Thyroid gland (tissue), 4 donors: ENCODE measurements around the gene SPI1.

Experiments
- CTCF ChIP-seq, 6 experiments: fragments of 200-600 bp in 3 of 6; fragments of 450-650 bp in 3 of 6; sonication (generic) in 3 of 6; IDR thresholded peaks; one replicate each; pipeline ENCODE4 v1.5.1; 2016 to 2019; ENCODE audit warnings: antibody characterized with exemption in 6 of 6, mild to moderate bottlenecking in 2 of 6, inconsistent platforms in 1 of 6, moderate library complexity in 1 of 6
- POLR2A ChIP-seq, 2 donors: fragments of 450-650 bp; IDR thresholded peaks; one replicate each; pipeline ENCODE4 v1.6.1; 2017; ENCODE audit warnings: antibody characterized with exemption in 2 of 2, mild to moderate bottlenecking in 2 of 2, moderate library complexity in 1 of 2

DNA sequence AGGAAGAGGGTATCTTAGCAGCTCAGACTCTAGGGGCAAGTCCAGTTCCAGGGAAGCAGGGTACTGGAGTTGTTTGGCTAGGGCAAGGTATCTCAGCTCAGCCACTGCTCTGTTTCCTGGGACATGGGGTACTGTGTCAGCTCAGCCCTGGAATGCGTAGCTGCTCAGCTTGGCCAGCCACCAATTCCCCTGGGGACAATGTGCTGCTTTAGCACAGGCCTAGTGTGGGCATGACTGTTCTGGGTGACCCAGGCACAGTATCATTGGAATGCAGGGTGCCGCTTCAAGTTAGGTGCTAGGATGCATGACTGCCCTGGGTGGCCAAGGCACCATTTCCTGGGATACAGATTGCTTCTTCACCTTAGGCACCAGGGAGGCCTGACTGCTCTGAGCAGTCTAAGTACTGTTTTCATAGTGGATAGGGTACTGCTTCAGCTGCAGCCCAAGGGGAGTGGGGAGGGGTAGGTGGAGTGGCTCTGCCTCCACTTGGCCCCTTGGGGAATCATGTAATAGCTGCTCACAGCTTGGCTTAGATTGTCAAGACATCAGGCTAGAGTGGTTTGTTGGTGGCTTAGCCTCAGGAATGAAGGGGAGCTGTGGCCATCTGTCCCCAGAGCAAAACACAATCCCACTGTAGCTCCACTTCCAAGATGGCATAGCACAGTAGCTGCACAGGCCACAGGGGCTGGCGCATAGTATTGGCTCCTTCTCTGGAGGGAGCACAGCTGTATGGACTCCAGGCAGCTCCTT, 72.4 kb downstream of the SPI1 start:
- TF ChIP-seq CTCF (IDR thresholded peaks at IDR 0.05) (no peak), POLR2A (IDR thresholded peaks at IDR 0.05) (no peak)
